K562 (cell line): Measurements from ENCODE around the gene CACTIN. TPM values are rescaled to one million over a fixed set of nuclear protein-coding genes. Genes with fewer than 3 reads are reported as not detected.

ENCODE experiments used
- CTBP1 ChIP-seq: fragments of 450-650 bp; IDR thresholded peaks from 2 replicates; pipeline ENCODE4 v1.6.1; 2016; ENCODE audit warnings: borderline replicate concordance
- HNRNPL ChIP-seq: fragments of 200-400 bp; formaldehyde crosslinking; IDR thresholded peaks from 2 replicates; pipeline ENCODE4 v1.6.1; 2017; ENCODE audit warnings: low read depth, mild to moderate bottlenecking, low read length
- ID3 ChIP-seq, 2 experiments: fragments of 250-450 bp in 1 of 2; fragments of 450-650 bp in 1 of 2; sonication (Bioruptor Pico) in 1 of 2; IDR thresholded peaks; 2 replicates each; pipeline versions ENCODE4 v1.6.1 to v1.8.0; 2016 to 2021; ENCODE audit warnings: mild to moderate bottlenecking in 2 of 2, moderate library complexity in 2 of 2, missing compliant biosample characterization in 1 of 2, missing genetic modification characterization in 1 of 2
- KDM1A ChIP-seq, 2 experiments: fragments of 450-650 bp; IDR thresholded peaks; 2 replicates each; pipeline ENCODE4 v1.6.1; 2016; ENCODE audit warnings: mild to moderate bottlenecking in 2 of 2
- MEIS2 ChIP-seq: fragments of 450-650 bp; IDR thresholded peaks from 2 replicates; pipeline ENCODE4 v1.6.1; 2014; ENCODE audit warnings: mild to moderate bottlenecking; ENCODE audit not compliant: partially characterized antibody
- NCOA6 ChIP-seq: fragments of 450-650 bp; IDR thresholded peaks from 2 replicates; pipeline ENCODE4 v1.6.1; 2017; ENCODE audit warnings: mild to moderate bottlenecking
- PHF8 ChIP-seq: fragments of 200-600 bp; sonication (generic); IDR thresholded peaks from 2 replicates; pipeline ENCODE4 v1.6.1; 2012; ENCODE audit warnings: mixed run types, mild to moderate bottlenecking, inconsistent platforms, low read length, moderate library complexity, borderline replicate concordance
- PKNOX1 ChIP-seq: fragments of 450-650 bp; IDR thresholded peaks from 2 replicates; pipeline ENCODE4 v1.6.1; 2016
- POLR2B ChIP-seq: fragments of 450-650 bp; IDR thresholded peaks from 2 replicates; pipeline ENCODE4 v1.6.1; 2018; ENCODE audit warnings: low read depth; ENCODE audit not compliant: partially characterized antibody
- SFPQ ChIP-seq: fragments of 200-400 bp; formaldehyde crosslinking; IDR thresholded peaks from 2 replicates; pipeline ENCODE4 v1.6.1; 2017; ENCODE audit warnings: mild to moderate bottlenecking, low read depth, low read length, moderate library complexity
- SIX5 ChIP-seq, 2 experiments: IDR thresholded peaks; 2 replicates each; pipeline ENCODE4 v1.6.1; 2011; ENCODE audit warnings: low read length in 2 of 2, borderline replicate concordance in 1 of 2, low read depth in 1 of 2, mild to moderate bottlenecking in 1 of 2, moderate library complexity in 1 of 2; ENCODE audit not compliant: insufficient read depth in 1 of 2
- SMARCB1 ChIP-seq: IDR thresholded peaks from 2 replicates; pipeline ENCODE4 v1.6.1; 2011; ENCODE audit warnings: improper control_type of control experiment, low read depth; ENCODE audit not compliant: insufficient read length
- THRAP3 ChIP-seq: fragments of 450-650 bp; IDR thresholded peaks from 2 replicates; pipeline ENCODE4 v1.6.1; 2016; ENCODE audit warnings: mild to moderate bottlenecking, inconsistent platforms, borderline replicate concordance
- YY1 ChIP-seq, 3 experiments: IDR thresholded peaks; 2 replicates each; pipeline ENCODE4 v1.6.1; 2011; ENCODE audit warnings: low read length in 2 of 3, mild to moderate bottlenecking in 2 of 3, moderate library complexity in 2 of 3, borderline replicate concordance in 1 of 3, control low read depth in 1 of 3, low read depth in 1 of 3; ENCODE audit not compliant: insufficient read depth in 3 of 3, insufficient replicate concordance in 2 of 3, control insufficient read depth in 1 of 3, insufficient read length in 1 of 3; ENCODE audit errors: extremely low read depth in 1 of 3
- ZEB2 ChIP-seq: fragments of 450-650 bp; IDR thresholded peaks from 2 replicates; pipeline ENCODE4 v1.6.1; 2016
- ZMIZ1 ChIP-seq, 2 experiments: fragments of 150-350 bp in 1 of 2; IDR thresholded peaks; 2 replicates each; pipeline ENCODE4 v1.6.1; 2012 to 2016; ENCODE audit warnings: low read depth in 2 of 2, low read length in 2 of 2, mild to moderate bottlenecking in 1 of 2, moderate library complexity in 1 of 2
- ZNF23 ChIP-seq: fragments of 250-450 bp; sonication (Bioruptor Pico); IDR thresholded peaks from 2 replicates; pipeline ENCODE4 v1.4.0; 2020; ENCODE audit warnings: mild to moderate bottlenecking
- ZNF253 ChIP-seq: fragments of 250-450 bp; sonication (Bioruptor Pico); conservative IDR thresholded peaks from 2 replicates; pipeline ENCODE4 v1.6.1; 2021; ENCODE audit warnings: mild to moderate bottlenecking
- polyA plus RNA-seq, 8 experiments: library from polyadenylated mRNA; depleted of rRNA in 4 of 8; stranded (reverse) in 5 of 8; unstranded in 3 of 8; fragments of >200 nt; fragmentation: Nextera tagmentation in 2 of 8; fragmentation: Illumina TruSeq in 1 of 8; extraction: Ambion mirVana in 2 of 8; extraction: Trizol in 1 of 8; gene quantifications; 2 replicates each; pipeline versions ENCODE4 v1.2.1 to v1.2.3, GENCODE V29; 2011 to 2014; ENCODE audit warnings: inconsistent platforms in 1 of 8, missing spikeins in 1 of 8
- total RNA-seq, 7 experiments: library from RNA; depleted of rRNA in 6 of 7; stranded (reverse); fragments of >200 nt in 6 of 7; fragmentation: Illumina TruSeq in 2 of 7; extraction: Trizol in 2 of 7; gene quantifications; 2 replicates each; pipeline versions ENCODE4 v1.2.1 to v1.2.3, GENCODE V29; 2011 to 2021; ENCODE audit warnings: low replicate concordance in 1 of 7

The CACTIN gene
- total and polyA plus RNA-seq, 9 of the 15 experiments (the other 6 are each of a cell fraction or from before 2014, with no cell fraction given), result 0.15 to 49.2 (median 15.0) TPM

GRCh38 chr19:3606690-3607289 lies 19.8 kb downstream of the CACTIN start, which contains the start of gene TBXA2R (continued):
- TF ChIP-seq NCOA6, result no peak
- peak; percentile 78 for TF ChIP-seq PKNOX1
- no peak for TF ChIP-seq CTBP1
- TF ChIP-seq ID3 (CRISPR knock-in tag; IDR thresholded peaks at IDR 0.05), result no peak
- no peak for TF ChIP-seq ID3 (tag; IDR thresholded peaks at IDR 0.05)
- TF ChIP-seq ZNF23, result no peak
- no peak for TF ChIP-seq ZEB2
- no peak for TF ChIP-seq SIX5 (IDR thresholded peaks at IDR 0.05; ENCODE audit: borderline replicate concordance in 1 of 2, insufficient read depth in 1 of 2, low read depth in 1 of 2, low read length in 2 of 2)
- no peak for TF ChIP-seq KDM1A (IDR thresholded peaks at IDR 0.05)
- no peak for TF ChIP-seq THRAP3
- TF ChIP-seq YY1 (IDR thresholded peaks at IDR 0.05; ENCODE audit: borderline replicate concordance in 1 of 3, control insufficient read depth in 1 of 3, extremely low read depth in 1 of 3, insufficient read depth in 3 of 3, insufficient read length in 1 of 3, insufficient replicate concordance in 2 of 3, low read depth in 1 of 3, low read length in 2 of 3), result peak in 1 of 3 experiments; percentile 10
- TF ChIP-seq PHF8, result peak; percentile 59; the same call in 1 of the 2 replicates
- no peak for TF ChIP-seq ZMIZ1 (IDR thresholded peaks at IDR 0.05; ENCODE audit: low read depth in 2 of 2, low read length in 2 of 2)
- TF ChIP-seq SMARCB1, result no peak
- peak; percentile 67; the same call in 1 of the 2 replicates for TF ChIP-seq HNRNPL
- peak; percentile 49 for TF ChIP-seq MEIS2
- peak; percentile 26 for TF ChIP-seq POLR2B
- no peak for TF ChIP-seq ZNF253 (CRISPR knock-in tag)
- TF ChIP-seq SFPQ, result no peak
